Natural killer cell (primary cell): ENCODE data around the gene FAM24A. TPM values are rescaled to one million over a fixed set of nuclear protein-coding genes. Genes with fewer than 3 reads are reported as not detected.

ENCODE experiments used
- ATAC-seq, 3 donors: fragments of 150-1000 bp in 2 of 3; fragments of 200-7000 bp in 1 of 3; cut with Tn5 transposase; 1 replicate in 1 of 3; 2 replicates in 2 of 3; pipeline ENCODE4 v1.10.0; 2021; ENCODE audit warnings: mild to moderate bottlenecking in 2 of 3, moderate library complexity in 2 of 3
- DNase-seq, 2 donors: peaks; one replicate each; pipeline versions ENCODE4 v3.0.0 to v3.0.0-alpha.2; 2013 to 2021; ENCODE audit warnings: mixed read lengths in 1 of 2
- H3K27ac ChIP-seq: one replicate; pipeline ENCODE4 v1.5.1; 2013; ENCODE audit warnings: mild to moderate bottlenecking, low read length
- H3K27me3 ChIP-seq: one replicate; pipeline ENCODE4 v1.6.1; 2013; ENCODE audit warnings: low read length; ENCODE audit not compliant: control insufficient read depth, insufficient read depth
- H3K36me3 ChIP-seq: one replicate; pipeline ENCODE4 v1.6.1; 2013; ENCODE audit warnings: low read length; ENCODE audit not compliant: control insufficient read depth, insufficient read depth
- H3K4me1 ChIP-seq: one replicate; pipeline ENCODE4 v1.6.1; 2013; ENCODE audit warnings: low read length; ENCODE audit not compliant: control insufficient read depth, insufficient read depth
- H3K4me3 ChIP-seq: one replicate; pipeline ENCODE4 v1.5.1; 2013; ENCODE audit warnings: low read length
- H3K9me3 ChIP-seq: one replicate; pipeline ENCODE4 v1.6.1; 2013; ENCODE audit warnings: low read length; ENCODE audit not compliant: control insufficient read depth, insufficient read depth
- H3K27ac Mint-ChIP-seq, 2 donors: one replicate each; pipeline ENCODE4 v1.8.0; 2022; ENCODE audit warnings: mild to moderate bottlenecking in 2 of 2, mixed read lengths in 2 of 2, moderate library complexity in 1 of 2
- H3K27me3 Mint-ChIP-seq, 2 donors: one replicate each; pipeline ENCODE4 v1.8.0; 2022; ENCODE audit warnings: low read depth in 2 of 2, mixed read lengths in 2 of 2
- H3K36me3 Mint-ChIP-seq: one replicate; pipeline ENCODE4 v1.8.0; 2022; ENCODE audit warnings: mixed read lengths
- H3K4me1 Mint-ChIP-seq, 2 donors: one replicate each; pipeline ENCODE4 v1.8.0; 2022; ENCODE audit warnings: mixed read lengths in 2 of 2
- H3K4me3 Mint-ChIP-seq: one replicate; pipeline ENCODE4 v1.8.0; 2022; ENCODE audit warnings: mild to moderate bottlenecking, moderate library complexity, mixed read lengths
- H3K9me3 Mint-ChIP-seq, 2 donors: one replicate each; pipeline ENCODE4 v1.8.0; 2022; ENCODE audit warnings: mixed read lengths in 2 of 2
- CTCF ChIP-seq: fragments of 200-600 bp; IDR thresholded peaks from one replicate; pipeline ENCODE4 v1.8.0; 2022; ENCODE audit warnings: antibody characterized with exemption
- WGBS: methylation state at CpG from one replicate; pipeline ENCODE4 v1.1.7; 2013; ENCODE audit warnings: missing lambda C conversion rate; ENCODE audit not compliant: insufficient coverage; 5-methylcytosine and 5-hydroxymethylcytosine counted together
- intact Hi-C: fragments of 100-400 bp; cut with micrococcal nuclease; formaldehyde crosslinking; loops from one replicate; pipeline ENCODE4 v1.14.2; 2022
- total RNA-seq, 4 donors: library from RNA; stranded (reverse); fragments of 120-200 nt in 1 of 4; gene quantifications; one replicate each; pipeline versions ENCODE4 v1.2.3 to v1.2.4, GENCODE V29; 2013 to 2022

The FAM24A gene
- total RNA-seq, 3 donors from 2014 or later (not counting 1 experiment from before 2014, with no cell fraction given), result not detected

GRCh38 chr10:122953902-122954730, 43.7 kb downstream of the FAM24A start, which contains the start of gene C10orf88:
C10orf88 (minus strand) TSS chr10:122954227; CDS start chr10:122954178, 49 bp downstream.
- Histone ChIP-seq H3K36me3 (no peaks in the 10 kb centered on the region), H3K9me3 (peaks cover 5% of the 10 kb centered on the region), H3K27ac (peak within 1 kb of the TSS; percentile 66), H3K4me3 (peak within 1 kb of the TSS; percentile 87), H3K4me1 (peaks cover 16% of the 10 kb centered on the region), H3K27me3 (no peaks in the 10 kb centered on the region)
- WGBS, result 7% methylated on average over 77 of the region's 77 CpGs
- peak; percentile 92 to 100 for DNase-seq
- no peak for TF ChIP-seq CTCF
- Mint-ChIP-seq H3K27ac (peak within 1 kb of the TSS; percentile 84 to 92), H3K4me1 (peaks cover 22 to 28% of the 10 kb centered on the region in 2 donors), H3K27me3 (peaks cover 0 to 7% of the 10 kb centered on the region in 2 donors), H3K4me3 (peak within 1 kb of the TSS; percentile 92), H3K9me3 (no peaks in the 10 kb centered on the region), H3K36me3 (no peaks in the 10 kb centered on the region)
- ATAC-seq, result peak; percentile 93 to 97 (median 94)
- intact Hi-C loops, result loop anchor here (1.0 kb wide), 2 partner anchors 26 to 54 kb away; partner anchors contain the start of genes IKZF5 and PSTK

GRCh38 chr10:122954731-122955050, 44.3 kb downstream of the FAM24A start:
- H3K4me1 ChIP-seq, result peaks cover 16% of the 10 kb centered on the region
- peaks cover 5% of the 10 kb centered on the region for H3K9me3 ChIP-seq
- H3K27me3 ChIP-seq, result no peaks in the 10 kb centered on the region
- Mint-ChIP-seq H3K36me3 (no peaks in the 10 kb centered on the region), H3K4me1 (peaks cover 22 to 28% of the 10 kb centered on the region in 2 donors), H3K4me3 (peak overlapping the region; percentile 92), H3K9me3 (no peaks in the 10 kb centered on the region), H3K27me3 (peaks cover 0 to 7% of the 10 kb centered on the region in 2 donors), H3K27ac (peak overlapping the region; percentile 84 to 92)
- intact Hi-C loops, result loop anchor here (1.0 kb wide), 2 partner anchors 26 to 54 kb away; partner anchors contain the start of genes IKZF5 and PSTK
- WGBS, result 78% methylated on average over 11 of the region's 13 CpGs
- no peak for ATAC-seq
- no peak for DNase-seq
- TF ChIP-seq CTCF, result no peak
- H3K27ac ChIP-seq, result peak overlapping the region; percentile 34
- no peaks in the 10 kb centered on the region for H3K36me3 ChIP-seq
- H3K4me3 ChIP-seq, result peak overlapping the region; percentile 87

GRCh38 chr10:122955892-122956291, 45.5 kb downstream of the FAM24A start:
- Mint-ChIP-seq H3K4me3 (peak overlapping the region; percentile 15), H3K36me3 (no peaks in the 10 kb centered on the region), H3K27me3 (peaks cover 0 to 7% of the 10 kb centered on the region in 2 donors), H3K27ac (peak overlapping the region in 1 of 2 donors; percentile 3), H3K4me1 (peaks cover 22 to 28% of the 10 kb centered on the region in 2 donors), H3K9me3 (no peaks in the 10 kb centered on the region)
- ATAC-seq, result no peak
- H3K27me3 ChIP-seq, result no peaks in the 10 kb centered on the region
- peaks cover 16% of the 10 kb centered on the region for H3K4me1 ChIP-seq
- peaks cover 5% of the 10 kb centered on the region for H3K9me3 ChIP-seq
- WGBS, result no CpG with 5 or more reads among the region's 1 CpG
- intact Hi-C loops, result no loop called here
- no peak overlapping the region for H3K4me3 ChIP-seq
- no peak for DNase-seq
- no peak for TF ChIP-seq CTCF
- no peaks in the 10 kb centered on the region for H3K36me3 ChIP-seq
- no peak overlapping the region for H3K27ac ChIP-seq
